HepG2 (cell line): ENCODE measurements around the gene CSK. TPM values are rescaled to one million over a fixed set of nuclear protein-coding genes. Genes with fewer than 3 reads are reported as not detected.

ENCODE experiments used
- ATAC-seq: fragments of 200-7000 bp; cut with Tn5 transposase; 3 replicates; pipeline ENCODE4 v1.9.1; 2020; ENCODE audit warnings: mild to moderate bottlenecking, moderate library complexity
- BruUV-seq: library from RNA; stranded (reverse); fragments of 400-500 nt; replicated peaks from 2 replicates; lab custom pipeline; 2021; lab: Mats Ljungman, UMichigan
- CTCF ChIA-PET: fragments of 300-600 bp; formaldehyde crosslinking; extraction: SDS; loops from one replicate; lab custom pipeline; 2021; ENCODE audit warnings: low total read pairs, inconsistent platforms, low intra/inter-chr PET ratio; lab: Yijun Ruan, JAX
- POLR2A ChIA-PET: fragments of 350-600 bp; sonication (Branson Sonifier 250); formaldehyde crosslinking; loops from one replicate; lab custom pipeline; 2020; ENCODE audit warnings: antibody characterized with exemption, inconsistent platforms; lab: Yijun Ruan, JAX
- DNase-seq: peaks from one replicate; pipeline ENCODE4 v3.0.0-alpha.2; 2015; ENCODE audit warnings: low spot score
- FAIRE-seq: peaks from 3 replicates; lab custom pipeline; 2011; peaks lifted over from hg19 to GRCh38; lab: Jason Lieb, UNC
- H2AFZ ChIP-seq: one replicate; pipeline ENCODE4 v1.6.1; 2011; ENCODE audit warnings: low read length, inconsistent platforms
- H3K27ac ChIP-seq: fragments of 300-600 bp; 3 replicates; pipeline ENCODE4 v1.8.0; 2011; ENCODE audit warnings: mixed run types, mild to moderate bottlenecking, mixed read lengths, low read length, inconsistent platforms; ENCODE audit not compliant: insufficient read depth; ENCODE audit errors: extremely low read length
- H3K27me3 ChIP-seq, 2 experiments: fragments of 200-600 bp in 1 of 2; 2 replicates in 1 of 2; 3 replicates in 1 of 2; pipeline versions ENCODE4 v1.6.0 to v1.8.0; 2011; ENCODE audit warnings: low read length in 2 of 2, mild to moderate bottlenecking in 2 of 2, moderate library complexity in 2 of 2, inconsistent platforms in 1 of 2; ENCODE audit not compliant: insufficient read depth in 2 of 2, control insufficient read depth in 1 of 2
- H3K36me3 ChIP-seq, 2 experiments: fragments of 200-600 bp in 1 of 2; replicated peaks in 1 of 2; 2 replicates in 1 of 2; 3 replicates in 1 of 2; pipeline versions ENCODE4 v1.5.1 to v1.8.0; 2011; ENCODE audit warnings: low read length in 2 of 2, inconsistent platforms in 1 of 2; ENCODE audit not compliant: insufficient read depth in 2 of 2, control insufficient read depth in 1 of 2
- H3K4me1 ChIP-seq: 2 replicates; pipeline ENCODE4 v1.5.1; 2012; ENCODE audit warnings: low read length, inconsistent platforms; ENCODE audit not compliant: insufficient read depth
- H3K4me2 ChIP-seq: 2 replicates; pipeline ENCODE4 v1.6.0; 2011; ENCODE audit warnings: low read depth, low read length, inconsistent platforms
- H3K4me3 ChIP-seq, 3 experiments: fragments of 200-600 bp in 1 of 3; sonication (generic), shearing (Covaris generic) in 1 of 3; replicated peaks in 1 of 3; 2 replicates each; pipeline ENCODE4 v1.5.1; 2011 to 2016; ENCODE audit warnings: low read length in 3 of 3, inconsistent platforms in 2 of 3, low read depth in 2 of 3, mild to moderate bottlenecking in 2 of 3, control low read depth in 1 of 3, mixed read lengths in 1 of 3; ENCODE audit not compliant: insufficient read depth in 1 of 3
- H3K79me2 ChIP-seq: one replicate; pipeline ENCODE4 v1.6.1; 2011; ENCODE audit warnings: low read length, inconsistent platforms; ENCODE audit not compliant: insufficient read depth
- H3K9ac ChIP-seq: 2 replicates; pipeline ENCODE4 v1.6.0; 2011; ENCODE audit warnings: mild to moderate bottlenecking, low read depth, low read length, inconsistent platforms; ENCODE audit not compliant: insufficient read depth
- H3K9me3 ChIP-seq: 2 replicates; pipeline ENCODE4 v1.5.1; 2012; ENCODE audit warnings: mild to moderate bottlenecking, low read length
- H4K20me1 ChIP-seq: 2 replicates; pipeline ENCODE4 v1.6.0; 2011; ENCODE audit warnings: inconsistent platforms, mild to moderate bottlenecking, low read length, moderate library complexity; ENCODE audit not compliant: insufficient read depth
- ETV6 ChIP-seq: sonication (generic); formaldehyde crosslinking; conservative IDR thresholded peaks from 2 replicates; pipeline ENCODE4 v1.4.0; 2020; ENCODE audit warnings: missing genetic modification reagents
- IKZF5 ChIP-seq: IDR thresholded peaks from 2 replicates; pipeline ENCODE4 v1.6.1; 2018; ENCODE audit warnings: missing genetic modification reagents, mild to moderate bottlenecking, missing compliant biosample characterization
- ZEB1 ChIP-seq: IDR thresholded peaks from 2 replicates; pipeline ENCODE4 v1.6.1; 2012; ENCODE audit warnings: mild to moderate bottlenecking, low read depth, inconsistent platforms; ENCODE audit not compliant: insufficient replicate concordance
- ZFY ChIP-seq: sonication (generic); formaldehyde crosslinking; IDR thresholded peaks from 2 replicates; pipeline ENCODE4 v1.4.0; 2020; ENCODE audit warnings: missing genetic modification reagents
- ZFYVE20 ChIP-seq: sonication (generic); formaldehyde crosslinking; IDR thresholded peaks from 2 replicates; pipeline ENCODE4 v1.8.0; 2023; ENCODE audit warnings: low read depth, mild to moderate bottlenecking, moderate library complexity, missing genetic modification reagents, borderline replicate concordance
- ZNF24 ChIP-seq: fragments of 450-650 bp; IDR thresholded peaks from 2 replicates; pipeline ENCODE4 v1.6.1; 2017; ENCODE audit warnings: antibody characterized with exemption, mild to moderate bottlenecking
- ZNF317 ChIP-seq: sonication (generic); formaldehyde crosslinking; IDR thresholded peaks from 2 replicates; pipeline ENCODE4 v1.5.0; 2020; ENCODE audit warnings: mild to moderate bottlenecking, missing genetic modification reagents
- ZNF615 ChIP-seq: sonication (generic); formaldehyde crosslinking; IDR thresholded peaks from 2 replicates; pipeline ENCODE4 v1.5.0; 2020; ENCODE audit warnings: mild to moderate bottlenecking, missing genetic modification reagents, borderline replicate concordance
- WGBS: methylation state at CpG from one replicate; pipeline ENCODE4 v1.1.6; 2017; ENCODE audit warnings: low lambda C conversion rate; 5-methylcytosine and 5-hydroxymethylcytosine counted together
- in situ Hi-C: cut with HindIII; loops from 2 replicates; pipeline ENCODE4 v1.10.0; 2017; ENCODE audit warnings: low pct_unique_long_range_greater_than_20kb; ENCODE audit not compliant: extremely low pct_ligation_motif_present
- intact Hi-C: fragments of 100-400 bp; cut with micrococcal nuclease; formaldehyde crosslinking; loops from one replicate; pipeline ENCODE4 v1.10.0; 2022; ENCODE audit not compliant: unreplicated experiment
- polyA plus RNA-seq, 8 experiments: library from polyadenylated mRNA; depleted of rRNA in 3 of 8; stranded (reverse) in 7 of 8; unstranded in 1 of 8; fragments of >200 nt; fragmentation: Illumina TruSeq in 4 of 8; extraction: Trizol in 4 of 8; gene quantifications; 2 replicates each; pipeline versions ENCODE4 v1.2.1 to v1.2.3, GENCODE V29; 2011 to 2016; ENCODE audit warnings: low read depth in 4 of 8, missing spikeins in 1 of 8, mixed read lengths in 1 of 8; ENCODE audit not compliant: insufficient read depth in 1 of 8
- total RNA-seq, 5 experiments: library from RNA; depleted of rRNA; stranded (reverse); fragments of >200 nt; fragmentation: Illumina TruSeq; extraction: Trizol; gene quantifications; 2 replicates each; pipeline ENCODE4 v1.2.3, GENCODE V29; 2016; ENCODE audit warnings: low read depth in 1 of 5
- TF ChIP-seq, protein P1 (sequence below): sonication (generic); formaldehyde crosslinking; IDR thresholded peaks from 2 replicates; pipeline ENCODE4 v1.4.0; 2020; ENCODE audit warnings: missing genetic modification reagents

Gene CSK
- total and polyA plus RNA-seq, 2 of the 13 experiments (the other 11 are each of a cell fraction or from before 2014, with no cell fraction given), result 12.5 to 21.3 TPM

- FAIRE-seq (no peak), ATAC-seq (no peak), DNase-seq (no peak)
- Histone ChIP-seq H3K9me3 (no peaks in the 10 kb centered on the region), H2AFZ (peak overlapping the region; percentile 61), H3K36me3 (no peaks in the 10 kb centered on the region), H3K27ac (no peak overlapping the region), H3K4me3 (peak overlapping the region in 1 of 3 experiments; percentile 44; a peak in 1 of 6 replicates), H3K27me3 (no peaks in the 10 kb centered on the region), H3K4me2 (peak overlapping the region; percentile 63), H4K20me1 (no peaks in the 10 kb centered on the region), H3K79me2 (no peaks in the 10 kb centered on the region), H3K9ac (peak overlapping the region; percentile 13; the same call in 1 of the 2 replicates), H3K4me1 (peaks cover 77% of the 10 kb centered on the region)
- 20% methylated on average over 5 of the region's 5 CpGs for WGBS
- ChIA-PET POLR2A (interaction anchor here (0.8 to 3.2 kb wide), 3 partner anchors 10 to 184 kb away, joined by 3 to 21 read pairs (median 3); partner anchors contain the start of genes CSK and CYP1A1), CTCF (interaction anchor here (1.4 to 5.8 kb wide), 2 partner anchors 15 to 26 kb away, joined by 3 to 56 read pairs; no protein-coding TSS in a partner anchor)
- intact Hi-C loops, result no loop called here
- in situ Hi-C loops, result loop anchor here (10.0 kb wide), 1 partner anchor 181 kb away; the partner anchor contains the start of gene RPP25
- BruUV-seq, result no TSS peak
- TF ChIP-seq ETV6 (CRISPR knock-in tag) (no peak), ZNF317 (CRISPR knock-in tag) (no peak), ZNF615 (CRISPR knock-in tag) (no peak), ZFY (peak; percentile 2; the same call in 1 of the 2 replicates), ZNF24 (no peak), IKZF5 (CRISPR knock-in tag) (no peak), ZEB1 (peak; percentile 28), ZFYVE20 (CRISPR knock-in tag) (no peak)
- TF ChIP-seq, protein P1, sequence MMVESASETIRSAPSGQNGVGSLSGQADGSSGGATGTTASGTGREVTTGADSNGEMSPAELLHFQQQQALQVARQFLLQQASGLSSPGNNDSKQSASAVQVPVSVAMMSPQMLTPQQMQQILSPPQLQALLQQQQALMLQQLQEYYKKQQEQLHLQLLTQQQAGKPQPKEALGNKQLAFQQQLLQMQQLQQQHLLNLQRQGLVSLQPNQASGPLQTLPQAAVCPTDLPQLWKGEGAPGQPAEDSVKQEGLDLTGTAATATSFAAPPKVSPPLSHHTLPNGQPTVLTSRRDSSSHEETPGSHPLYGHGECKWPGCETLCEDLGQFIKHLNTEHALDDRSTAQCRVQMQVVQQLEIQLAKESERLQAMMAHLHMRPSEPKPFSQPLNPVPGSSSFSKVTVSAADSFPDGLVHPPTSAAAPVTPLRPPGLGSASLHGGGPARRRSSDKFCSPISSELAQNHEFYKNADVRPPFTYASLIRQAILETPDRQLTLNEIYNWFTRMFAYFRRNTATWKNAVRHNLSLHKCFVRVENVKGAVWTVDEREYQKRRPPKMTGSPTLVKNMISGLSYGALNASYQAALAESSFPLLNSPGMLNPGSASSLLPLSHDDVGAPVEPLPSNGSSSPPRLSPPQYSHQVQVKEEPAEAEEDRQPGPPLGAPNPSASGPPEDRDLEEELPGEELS (CRISPR knock-in tag), result no peak
Measured at GRCh38 chr15:74773329-74773728, 8.6 kb upstream of the CSK start.
